GDM1 (cell line): ENCODE measurements around the gene ASB15.

Experiments used
- DNase-seq: peaks from one replicate; lab custom pipeline; 2025; lab: John Stamatoyannopoulos, UW

ASB15 gene

DNA sequence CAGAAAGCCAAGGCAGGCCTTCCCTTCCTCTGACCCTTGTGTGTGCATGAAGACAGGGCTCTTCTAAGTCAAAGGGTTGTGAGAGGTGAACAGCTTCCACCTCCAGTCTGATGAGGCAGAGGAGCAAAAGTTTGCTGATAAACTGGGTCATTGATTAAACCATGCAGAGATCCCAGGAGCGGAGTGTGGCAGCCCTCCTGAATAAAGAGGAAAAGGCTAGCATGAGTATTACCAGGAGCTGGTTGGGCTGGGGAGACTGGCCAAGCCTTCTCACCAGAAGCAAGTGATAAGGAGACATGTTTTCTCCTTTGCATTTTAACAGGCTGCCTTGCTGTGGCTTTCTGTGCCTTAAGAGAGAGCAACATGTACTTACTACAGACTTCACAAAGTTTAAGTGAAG lies 64.3 kb downstream of the ASB15 start:
- no peak for DNase-seq

DNA sequence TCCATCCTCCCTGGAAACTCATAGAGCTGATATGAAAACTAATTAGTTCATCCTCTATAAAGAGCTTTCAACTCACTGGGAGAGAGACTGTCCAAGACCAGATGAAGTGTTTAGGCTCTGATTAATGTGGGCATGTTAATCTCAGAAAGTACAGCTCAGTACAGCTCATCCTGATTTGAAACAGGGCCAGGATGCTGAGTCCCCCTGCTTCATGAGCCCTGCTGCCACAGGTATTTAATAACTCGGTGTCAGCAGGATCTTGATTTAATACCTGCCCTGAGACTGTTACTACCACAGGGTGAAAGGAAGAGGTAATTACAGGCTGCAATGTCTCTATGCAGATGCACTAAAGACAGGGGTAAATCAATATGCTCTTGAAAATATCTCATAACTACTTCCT lies 64.9 kb downstream of the ASB15 start:
- DNase-seq: no peak

DNA sequence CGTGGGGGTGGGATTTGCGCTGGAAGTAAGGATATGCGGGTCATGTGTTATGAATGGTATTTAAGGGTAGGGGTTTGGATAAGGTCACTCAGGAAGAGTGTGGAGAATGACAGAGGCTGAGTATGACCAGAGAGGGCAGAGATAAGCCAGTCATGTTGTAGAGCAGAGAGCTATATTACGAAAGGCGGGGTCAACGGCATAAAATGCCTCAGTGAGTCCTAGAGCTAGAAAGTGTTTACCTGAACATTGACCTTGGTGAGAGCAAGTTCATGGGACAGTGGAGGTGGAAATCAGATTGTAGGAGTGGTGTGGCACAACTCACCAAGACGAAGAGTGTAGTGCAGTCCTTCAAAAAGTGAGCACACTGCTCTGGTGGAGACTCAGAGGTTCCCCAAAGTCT lies 67.9 kb downstream of the ASB15 start:
- no peak for DNase-seq

DNA sequence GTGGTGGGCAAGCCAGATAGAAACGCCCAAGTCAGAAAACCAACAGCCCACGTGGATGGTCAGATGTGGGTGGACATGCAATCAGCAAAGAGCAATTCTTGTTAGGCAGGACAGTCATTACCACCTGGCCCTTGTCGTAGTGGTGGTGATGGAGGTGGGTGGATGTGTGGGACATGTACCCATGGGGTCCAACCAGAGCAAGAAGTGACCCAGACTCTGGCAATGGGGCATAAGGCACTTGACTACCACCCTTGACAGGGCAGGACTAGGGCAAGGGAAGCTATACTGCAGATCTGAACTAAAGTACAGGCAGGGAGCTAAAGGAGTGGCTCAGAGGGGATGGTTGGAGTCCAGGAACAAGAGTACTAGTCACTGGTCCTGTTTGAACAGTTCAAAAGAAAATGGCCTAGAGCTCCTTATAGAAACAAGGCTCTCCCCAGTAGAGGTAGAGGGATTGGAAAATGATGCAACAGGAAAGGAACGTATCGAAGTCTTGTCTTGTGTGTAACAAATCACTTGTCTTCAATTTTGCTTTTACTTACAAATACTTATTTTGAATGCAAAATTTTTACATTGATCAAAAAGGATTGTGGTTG lies 71.6 kb downstream of the ASB15 start:
- DNase-seq: no peak

DNA sequence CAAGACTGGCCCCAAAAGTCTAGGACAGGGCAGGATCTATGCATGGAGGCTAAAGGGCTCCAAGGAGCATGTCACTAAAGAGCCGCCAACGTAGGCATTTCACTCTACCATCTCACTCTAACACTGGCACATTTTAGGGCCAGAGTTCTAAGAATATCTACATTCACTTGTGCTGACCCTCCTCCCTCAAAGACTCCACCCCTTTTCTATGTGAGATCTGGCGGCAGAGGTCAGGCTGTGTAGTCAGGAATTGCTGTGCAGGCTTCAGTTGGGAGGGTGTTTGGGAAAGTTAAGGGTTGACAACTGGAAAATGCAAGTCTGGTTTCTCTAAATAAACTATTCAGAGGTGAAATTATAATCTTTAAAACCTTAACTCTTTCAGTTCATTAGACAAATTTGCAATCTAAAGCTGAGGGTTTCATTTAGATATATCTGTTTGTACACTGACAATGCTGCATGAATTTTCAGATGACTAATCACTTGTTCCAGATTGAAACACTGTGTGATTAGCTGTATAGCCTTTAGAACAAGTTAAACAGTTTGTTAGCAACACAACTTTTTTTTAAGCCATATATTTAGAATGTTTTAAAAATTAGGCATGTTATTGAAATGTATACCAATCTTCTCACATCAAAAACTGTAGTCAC lies 72.3 kb downstream of the ASB15 start:
- DNase-seq: no peak

DNA sequence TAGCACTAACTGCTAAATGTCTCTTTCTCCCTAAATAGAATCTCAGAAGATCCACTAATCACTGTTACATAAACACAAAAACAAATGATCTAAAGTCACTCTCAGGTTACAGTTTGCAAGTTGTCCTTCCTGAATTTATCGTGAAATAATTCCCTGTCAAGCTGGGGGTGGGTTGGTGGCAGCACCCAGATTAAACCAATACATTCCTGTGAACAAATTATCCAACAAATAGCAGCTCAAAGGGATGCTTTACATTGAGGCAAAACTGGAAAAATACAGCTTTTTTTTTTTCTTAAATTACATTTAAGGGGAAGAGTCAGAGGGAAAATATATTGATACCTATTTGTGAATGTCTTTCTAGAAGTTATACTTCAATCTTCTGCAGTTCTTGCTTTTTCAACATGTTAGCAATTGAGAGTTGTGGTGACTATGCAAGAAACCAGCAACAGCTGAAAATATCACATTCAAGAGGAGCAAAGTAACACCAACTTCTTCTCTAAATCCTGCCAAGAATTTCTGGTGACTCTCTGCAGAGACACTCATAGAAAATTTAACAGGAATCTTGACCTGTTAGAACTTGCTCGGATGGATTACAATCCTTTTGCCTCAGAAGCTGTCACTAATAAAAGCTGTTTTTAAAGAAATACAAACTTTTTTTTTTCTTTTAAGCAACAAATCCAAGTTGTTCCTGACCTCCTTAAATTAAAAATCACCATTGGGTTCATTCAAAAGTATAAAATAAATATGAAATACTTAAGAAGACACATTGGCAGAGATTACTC lies 73.0 kb downstream of the ASB15 start:
- DNase-seq: no peak

DNA sequence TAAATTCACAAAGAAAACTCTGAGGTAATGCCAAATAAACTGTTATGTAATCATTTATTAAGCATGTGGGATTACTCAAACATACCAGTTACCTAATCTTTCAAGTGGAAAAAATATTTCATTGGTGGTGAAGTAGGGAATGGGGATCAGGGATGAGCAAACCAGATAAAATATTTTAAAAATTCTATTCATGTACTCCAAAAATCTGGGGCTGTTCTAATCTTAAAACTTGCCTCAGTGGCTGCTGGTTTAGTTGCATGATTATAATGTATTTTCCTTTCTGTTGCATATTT lies 73.5 kb downstream of the ASB15 start:
- no peak for DNase-seq

DNA sequence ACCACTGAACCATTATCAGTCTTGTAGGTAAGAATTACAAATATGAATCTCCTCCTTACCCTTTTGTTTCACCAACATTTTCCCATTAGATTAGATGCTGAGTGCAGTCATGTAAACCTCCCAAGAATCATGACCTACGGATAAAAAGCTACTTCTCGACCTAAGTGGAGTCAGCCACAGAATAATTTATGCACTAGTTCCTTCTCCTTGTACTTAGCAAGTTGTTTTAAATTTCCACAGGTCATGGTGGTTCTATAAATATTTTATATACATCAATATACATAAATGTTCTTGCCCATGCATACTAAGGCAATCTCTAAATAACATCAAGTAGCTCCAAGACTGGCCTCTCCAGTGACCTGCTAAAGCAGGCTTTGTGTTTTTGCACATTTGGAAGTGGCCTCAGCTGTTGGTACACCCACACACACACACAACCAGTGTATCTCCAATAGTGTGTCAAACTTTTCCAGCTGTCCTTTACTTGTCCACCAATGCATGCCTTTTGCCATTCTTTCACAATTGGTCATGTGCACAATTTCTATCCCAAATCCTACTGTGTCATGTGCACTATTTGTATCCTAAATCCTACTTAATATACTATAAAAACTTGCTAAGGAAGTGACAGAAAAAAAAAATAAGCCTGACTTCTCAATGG lies 75.6 kb downstream of the ASB15 start:
- no peak for DNase-seq

DNA sequence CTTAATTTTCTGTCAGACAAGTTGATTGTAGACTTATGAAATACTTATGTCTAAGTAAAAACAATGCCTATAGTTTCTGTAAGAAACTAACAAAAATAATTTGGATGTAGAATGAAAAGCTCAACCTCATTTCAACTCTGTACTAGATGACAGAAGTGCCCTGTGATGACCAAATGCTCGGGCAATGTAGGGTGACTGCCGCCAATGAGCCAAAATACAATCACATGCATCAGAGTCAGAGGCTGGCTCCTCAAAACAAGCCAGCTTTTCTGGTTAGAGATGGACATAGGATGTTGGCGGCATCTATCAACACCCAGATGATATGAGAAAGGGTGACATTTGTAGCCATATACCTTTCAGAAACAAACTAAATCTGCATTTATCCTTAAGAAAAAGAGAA lies 78.0 kb downstream of the ASB15 start:
- no peak for DNase-seq

DNA sequence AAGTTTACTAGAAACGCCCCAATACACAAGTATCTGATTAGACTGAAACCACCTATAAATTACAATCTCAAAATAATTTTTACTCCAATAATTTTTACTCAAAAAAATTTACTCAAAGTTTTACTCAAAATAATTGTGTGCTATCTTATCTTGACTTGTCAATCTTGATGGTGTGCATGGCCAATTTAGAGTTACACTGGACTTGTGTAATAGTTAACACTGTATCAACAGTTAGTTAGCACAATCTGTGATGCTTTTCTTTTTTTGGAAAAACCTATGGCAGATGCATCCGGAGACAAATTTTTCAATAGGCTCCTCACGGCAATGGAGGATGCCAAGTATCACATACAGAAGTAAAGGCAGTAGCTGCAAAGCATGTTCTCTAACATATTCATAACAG lies 79.0 kb downstream of the ASB15 start:
- no peak for DNase-seq

DNA sequence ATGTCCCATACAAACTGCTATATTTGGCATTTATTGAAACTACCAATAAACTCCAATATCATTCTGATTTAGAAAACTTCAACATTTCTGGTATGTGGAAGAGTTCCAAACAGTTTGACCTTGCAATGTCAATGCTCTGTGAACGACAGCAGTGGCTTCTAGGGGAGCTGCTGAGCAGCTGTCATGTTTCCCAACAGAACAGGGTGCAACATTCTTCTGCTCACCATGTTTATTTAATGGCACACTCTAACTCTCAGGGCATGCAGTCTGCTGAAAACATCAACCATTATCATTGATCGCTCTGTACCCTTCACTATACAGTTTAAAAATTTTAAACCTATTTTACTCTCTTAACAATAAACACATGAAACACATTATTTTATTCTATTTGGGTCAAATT lies 79.9 kb downstream of the ASB15 start:
- no peak for DNase-seq

DNA sequence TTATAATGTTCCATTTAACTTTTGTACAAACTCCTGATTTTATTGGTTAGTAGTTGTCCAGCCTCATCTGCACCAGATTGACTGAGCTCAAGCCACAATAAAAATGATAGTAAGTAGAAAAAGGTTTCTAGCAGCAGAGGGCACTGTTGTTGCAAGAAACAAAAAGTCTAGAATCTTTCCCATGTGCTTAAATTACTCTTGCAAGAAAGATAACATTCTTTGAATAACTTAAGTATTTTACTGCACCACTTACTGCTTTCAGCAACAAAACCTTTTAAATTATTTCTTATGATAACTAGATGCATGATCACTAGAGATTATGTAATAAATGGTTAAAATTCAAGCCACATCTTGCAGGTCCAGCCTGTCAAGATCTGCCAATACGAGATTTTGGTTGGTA lies 81.1 kb downstream of the ASB15 start:
- DNase-seq: peak; percentile 24

DNA sequence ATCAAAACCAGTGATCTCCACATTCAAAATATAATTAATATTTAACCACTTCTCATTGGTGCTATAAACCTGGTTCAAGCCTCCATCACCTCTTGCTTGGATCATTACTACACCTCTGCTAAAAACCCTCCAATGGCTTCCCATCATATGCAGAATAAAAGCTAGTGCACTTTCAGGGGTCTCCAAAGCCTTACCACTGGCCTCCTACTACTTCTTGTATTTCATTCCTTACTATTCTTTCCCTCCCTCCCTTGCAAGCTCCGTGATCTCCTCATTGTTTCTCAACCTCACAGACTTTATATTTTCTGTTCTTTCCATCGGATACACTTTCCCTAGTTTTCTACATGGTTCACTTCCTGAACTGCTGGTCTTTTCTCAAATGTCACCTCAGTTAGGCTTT lies 85.5 kb downstream of the ASB15 start:
- no peak for DNase-seq

DNA sequence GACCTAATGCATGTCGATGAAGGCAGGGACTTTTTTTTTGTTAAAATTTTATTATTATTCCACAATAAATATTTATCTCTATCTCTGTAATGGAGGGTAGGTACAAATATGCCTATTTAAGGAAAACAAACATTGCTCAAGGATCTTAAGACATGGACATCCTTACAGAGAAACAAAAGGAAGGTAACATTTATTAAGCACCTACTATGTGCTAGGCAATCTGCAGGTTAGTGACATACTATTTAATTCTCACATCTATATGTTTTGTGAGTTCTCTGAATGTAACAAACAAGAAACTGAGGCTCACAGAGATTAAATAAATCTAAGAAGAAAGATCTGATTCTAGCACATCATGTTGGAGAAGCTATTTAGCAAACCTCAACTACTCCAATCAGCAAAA lies 86.1 kb downstream of the ASB15 start:
- DNase-seq: no peak
